PC-9 (cell line): Measurements from ENCODE around the gene ZNF471. TPM values are rescaled to one million over a fixed set of nuclear protein-coding genes. Genes with fewer than 3 reads are reported as not detected.

ENCODE experiments used
- BruUV-seq: library from RNA; stranded (reverse); fragments of 400-500 nt; replicated peaks from 2 replicates; lab custom pipeline; 2021; lab: Mats Ljungman, UMichigan
- CTCF ChIA-PET: fragments of 300-600 bp; sonication (Branson Sonifier 250); formaldehyde crosslinking; loops from one replicate; lab custom pipeline; 2022; ENCODE audit warnings: antibody characterized with exemption; lab: Charles Lee
- POLR2A ChIA-PET: fragments of 300-600 bp; sonication (Branson Sonifier 250); formaldehyde crosslinking; loops from one replicate; lab custom pipeline; 2022; ENCODE audit warnings: antibody characterized with exemption; ENCODE audit not compliant: unreplicated experiment; lab: Charles Lee
- DNase-seq, 2 experiments: peaks; one replicate each; pipeline versions ENCODE4 v3.0.0 to v3.0.0-alpha.2; 2015 to 2022; ENCODE audit warnings: mixed read lengths in 1 of 2
- H2AFZ ChIP-seq: fragments of 200-600 bp; sonication (generic); 2 replicates; pipeline ENCODE4 v1.8.1; 2017; ENCODE audit warnings: antibody characterized with exemption
- H3F3A ChIP-seq: fragments of 200-600 bp; sonication (generic); 2 replicates; pipeline ENCODE4 v1.8.1; 2017; ENCODE audit warnings: antibody characterized with exemption, mild to moderate bottlenecking, low read depth; ENCODE audit not compliant: insufficient read depth
- H3K27ac ChIP-seq: fragments of 200-600 bp; sonication (generic); 2 replicates; pipeline ENCODE4 v1.6.1; 2016; ENCODE audit warnings: mixed run types
- H3K27me3 ChIP-seq: fragments of 200-600 bp; sonication (generic); 2 replicates; pipeline ENCODE4 v1.6.1; 2016; ENCODE audit warnings: low read depth, mixed run types; ENCODE audit not compliant: insufficient read depth
- H3K36me3 ChIP-seq: fragments of 200-600 bp; sonication (generic); 2 replicates; pipeline ENCODE4 v1.6.1; 2016; ENCODE audit warnings: low read depth, mixed run types
- H3K4me1 ChIP-seq: fragments of 200-600 bp; sonication (generic); replicated peaks from 2 replicates; pipeline ENCODE4 v1.6.1; 2016; ENCODE audit warnings: mixed run types; ENCODE audit not compliant: insufficient read depth
- H3K4me2 ChIP-seq: fragments of 200-600 bp; sonication (generic); 2 replicates; pipeline ENCODE4 v1.6.1; 2017; ENCODE audit warnings: mixed run types
- H3K4me3 ChIP-seq: fragments of 200-600 bp; sonication (generic); 2 replicates; pipeline ENCODE4 v1.6.1; 2016; ENCODE audit warnings: mixed run types
- H3K79me2 ChIP-seq: fragments of 200-600 bp; sonication (generic); 2 replicates; pipeline ENCODE4 v1.6.1; 2017; ENCODE audit warnings: low read depth, mixed run types
- H3K9me2 ChIP-seq: fragments of 200-600 bp; sonication (generic); 2 replicates; pipeline ENCODE4 v1.8.1; 2017; ENCODE audit warnings: mild to moderate bottlenecking; ENCODE audit not compliant: insufficient read depth
- H3K9me3 ChIP-seq: fragments of 200-600 bp; sonication (generic); 2 replicates; pipeline ENCODE4 v1.8.1; 2016; ENCODE audit warnings: low read depth; ENCODE audit not compliant: insufficient read depth
- H4K20me1 ChIP-seq: fragments of 200-600 bp; sonication (generic); 2 replicates; pipeline ENCODE4 v1.8.1; 2017; ENCODE audit not compliant: insufficient read depth
- CTCF ChIP-seq: fragments of 200-600 bp; sonication (generic); conservative IDR thresholded peaks from 2 replicates; pipeline ENCODE4 v1.6.1; 2017; ENCODE audit warnings: mixed run types, antibody characterized with exemption, mild to moderate bottlenecking, moderate library complexity
- EZH2 ChIP-seq: fragments of 200-600 bp; sonication (generic); IDR thresholded peaks from 2 replicates; pipeline ENCODE4 v1.8.0; 2017; ENCODE audit warnings: antibody characterized with exemption, low read depth
- intact Hi-C: fragments of 100-400 bp; cut with micrococcal nuclease; formaldehyde crosslinking; loops from one replicate; pipeline ENCODE4 v1.10.0; 2022; ENCODE audit not compliant: unreplicated experiment
- total RNA-seq: library from RNA; stranded (reverse); gene quantifications from 2 replicates; pipeline ENCODE4 v1.2.3, GENCODE V29; 2021

ZNF471 gene
- total RNA-seq, 1 experiment from 2014 or later = 0.57 TPM

DNA sequence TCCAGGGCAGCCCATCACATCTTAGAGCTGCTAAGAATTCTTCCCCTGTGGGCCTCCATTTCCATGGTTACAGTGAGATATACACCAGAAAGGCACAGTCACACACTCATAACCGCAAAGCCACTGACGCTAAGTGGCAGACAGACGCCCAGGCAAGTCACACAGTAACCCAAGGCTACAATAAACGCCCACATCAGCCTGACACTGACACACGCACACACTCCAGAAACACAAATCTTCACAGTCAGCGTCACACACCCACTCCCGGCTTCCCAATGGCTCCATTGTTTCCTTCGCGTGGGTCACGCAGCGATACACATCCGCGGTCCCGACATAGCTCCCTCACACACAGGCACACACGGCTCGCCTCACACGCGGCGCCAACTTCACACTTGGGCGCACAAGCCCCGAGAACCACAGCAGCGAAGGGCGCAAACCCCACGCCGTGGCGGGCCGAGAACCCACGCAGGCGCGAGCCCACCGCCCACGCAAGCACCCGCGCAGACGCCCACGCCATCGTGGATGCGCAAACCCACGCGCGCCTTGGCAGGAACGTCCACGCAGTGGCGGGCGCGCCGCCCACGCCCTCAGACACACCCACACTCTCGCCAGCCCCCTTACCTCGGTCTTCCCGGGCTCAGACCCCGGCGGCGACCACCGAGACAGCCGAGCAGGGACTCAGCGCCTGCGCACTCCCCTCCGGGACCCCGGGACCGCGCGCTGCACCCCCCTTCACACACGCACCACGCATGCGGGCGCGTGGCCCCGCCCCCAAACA is 30.8 kb upstream of the ZNF471 start, which contains the start of gene ZNF667:
TSS of gene ZNF667 (minus strand) at position 695 of the 778 bp plus-strand sequence. CDS start 14,975 bp downstream, outside the sequence.
- intact Hi-C loops = no loop called here
- Histone ChIP-seq H3K79me2 (no peaks in the 10 kb centered on the region), H3K4me3 (no peak within 1 kb of the TSS), H3K9me3 (0 out of 2 replicates have a peak, but pooled peaks cover 5% of the 10 kb centered on the region), H3K36me3 (no peaks in the 10 kb centered on the region), H3K4me2 (no peak within 1 kb of the TSS), H2AFZ (no peak within 1 kb of the TSS), H4K20me1 (no peaks in the 10 kb centered on the region), H3K27me3 (peaks cover 52% of the 10 kb centered on the region), H3K4me1 (no peaks in the 10 kb centered on the region), H3F3A (no peaks in the 10 kb centered on the region), H3K27ac (no peak within 1 kb of the TSS), H3K9me2 (no peaks in the 10 kb centered on the region)
- POLR2A ChIA-PET = no interaction called here
- CTCF ChIA-PET = no interaction called here
- no TSS peak for BruUV-seq
- TF ChIP-seq EZH2 = no peak
- TF ChIP-seq CTCF = no peak
- DNase-seq = no peak

DNA sequence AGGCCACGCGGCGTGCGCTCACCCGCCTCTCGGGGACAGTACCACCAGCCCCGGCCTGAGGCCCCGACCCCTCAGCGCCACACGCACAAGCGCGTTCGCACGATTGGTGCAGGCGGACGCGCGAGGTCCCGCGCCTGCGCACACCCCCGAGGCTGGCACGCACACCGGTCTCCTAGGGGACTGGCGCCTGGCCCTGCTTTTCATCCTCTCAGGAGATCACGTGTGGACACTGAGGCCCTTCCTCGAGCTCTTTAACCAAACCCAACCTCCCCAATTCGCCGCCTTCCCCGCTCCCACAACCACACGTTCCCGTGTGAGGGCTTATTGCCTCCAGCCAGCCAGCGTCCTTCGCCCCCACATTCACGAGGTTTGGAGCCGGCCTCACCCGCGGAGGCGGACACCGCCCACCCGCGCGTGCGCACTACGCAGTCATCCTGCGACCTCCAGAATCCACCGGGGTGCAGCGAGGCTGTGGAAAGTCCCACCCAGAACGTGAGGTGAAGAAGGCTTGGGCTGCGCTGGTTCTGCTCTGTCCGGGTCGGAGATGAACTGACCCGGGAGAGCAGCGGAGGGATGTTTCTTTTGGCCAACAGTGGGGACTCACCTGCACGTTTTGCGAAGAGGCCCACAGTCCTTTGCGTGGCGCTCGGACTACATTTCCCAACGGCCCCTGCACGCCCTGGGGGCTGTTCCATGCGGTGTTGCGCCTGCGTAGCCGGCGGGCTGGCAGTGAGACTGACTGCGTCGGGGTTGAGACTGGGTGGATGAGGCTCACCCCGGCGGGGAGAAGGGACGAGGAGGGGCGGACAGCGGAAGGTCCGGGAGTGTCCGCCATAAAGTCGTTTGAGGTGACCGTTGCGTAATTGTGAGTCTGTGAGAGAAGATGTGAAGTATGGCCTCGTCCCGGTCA is 30.0 kb upstream of the ZNF471 start:
- DNase-seq = no peak
- no TSS peak for BruUV-seq
- ChIA-PET CTCF (no interaction called here), POLR2A (no interaction called here)
- H3K9me3 ChIP-seq = 0 out of 2 replicates have a peak, but pooled peaks cover 5% of the 10 kb centered on the region
- no peaks in the 10 kb centered on the region for H3K79me2 ChIP-seq
- peaks cover 43% of the 10 kb centered on the region; the same call in 1 of the 2 replicates for H3K27me3 ChIP-seq
- no peaks in the 10 kb centered on the region for H3K9me2 ChIP-seq
- no peaks in the 10 kb centered on the region for H3F3A ChIP-seq
- TF ChIP-seq CTCF = no peak
- TF ChIP-seq EZH2 = no peak
- no peaks in the 10 kb centered on the region for H3K36me3 ChIP-seq
- H2AFZ ChIP-seq = no peak overlapping the region
- no peak overlapping the region for H3K27ac ChIP-seq
- intact Hi-C loops = no loop called here
- no peaks in the 10 kb centered on the region for H3K4me1 ChIP-seq
- H4K20me1 ChIP-seq = no peaks in the 10 kb centered on the region
- no peak overlapping the region for H3K4me2 ChIP-seq
- no peak overlapping the region for H3K4me3 ChIP-seq

DNA sequence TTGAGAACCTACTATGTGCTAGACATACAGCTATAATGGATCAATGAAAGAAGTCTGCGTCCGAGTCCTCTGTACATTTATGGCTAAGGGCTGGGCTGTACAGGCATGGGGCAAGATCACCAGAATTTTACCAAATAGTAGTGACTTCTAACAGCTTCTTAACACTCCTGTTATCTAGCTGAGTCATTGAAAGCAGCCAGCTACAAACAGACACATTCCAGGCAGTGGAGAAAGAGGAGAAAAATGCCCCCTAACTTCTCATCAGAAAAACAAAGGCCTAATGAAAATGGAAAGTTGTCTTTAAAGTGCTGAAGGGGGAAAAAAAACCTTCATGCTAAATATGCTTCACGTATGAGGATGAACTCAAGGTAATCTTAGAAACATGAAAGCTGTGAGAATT is 16.3 kb upstream of the ZNF471 start:
- intact Hi-C loops = no loop called here
- ChIA-PET CTCF (no interaction called here), POLR2A (no interaction called here)
- Histone ChIP-seq H3K4me3 (no peak overlapping the region), H3K9me2 (no peaks in the 10 kb centered on the region), H3K36me3 (no peaks in the 10 kb centered on the region), H3K27me3 (0 out of 2 replicates have a peak, but pooled peaks cover 6% of the 10 kb centered on the region), H4K20me1 (no peaks in the 10 kb centered on the region), H3K4me2 (no peak overlapping the region), H3K4me1 (no peaks in the 10 kb centered on the region), H3K79me2 (no peaks in the 10 kb centered on the region), H3K27ac (no peak overlapping the region), H2AFZ (no peak overlapping the region), H3K9me3 (no peaks in the 10 kb centered on the region), H3F3A (no peaks in the 10 kb centered on the region)
- TF ChIP-seq EZH2 = no peak
- TF ChIP-seq CTCF = no peak
- no peak for DNase-seq
- BruUV-seq = no TSS peak
